ENCODE data around the gene RGS7BP. TPM values are rescaled to one million over a fixed set of nuclear protein-coding genes. Genes with fewer than 3 reads are reported as not detected.

Gene RGS7BP
- total and polyA plus RNA-seq, 2 experiments from 2014 or later: 0.75 to 0.77 TPM

DNA sequence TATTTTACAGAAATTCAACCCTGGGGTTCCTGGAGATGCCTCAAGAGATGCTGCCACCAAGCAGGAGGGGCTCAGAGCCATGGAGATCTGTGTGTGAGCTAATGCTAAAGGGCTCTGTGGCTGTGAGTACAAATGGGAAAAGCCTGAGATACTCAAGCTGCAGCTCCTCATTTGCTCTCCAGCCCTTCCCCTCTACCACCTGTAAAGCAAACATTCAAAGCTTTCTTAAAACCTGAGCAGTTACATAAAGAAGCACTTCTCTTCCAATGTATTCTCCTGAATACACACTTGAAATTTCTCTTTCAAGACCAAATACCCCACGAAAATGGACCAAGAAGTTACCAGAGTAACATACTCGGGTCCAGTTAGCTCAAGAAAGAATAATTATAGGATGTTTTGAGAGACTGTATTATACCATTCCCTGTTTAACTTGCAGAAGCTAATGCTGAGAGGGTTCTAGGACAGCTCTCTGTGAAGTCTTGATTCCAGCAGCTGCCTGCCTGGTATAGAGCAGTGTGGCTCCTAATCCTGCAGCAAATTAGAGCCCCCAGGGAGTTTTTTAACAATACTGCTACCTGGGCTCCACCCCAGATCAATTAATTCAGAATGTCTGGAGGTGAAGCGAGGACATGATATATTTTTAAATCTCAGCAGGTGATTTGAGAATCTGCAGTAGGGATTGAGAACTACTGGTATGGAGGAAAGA lies 21.1 kb downstream of the RGS7BP start:
- WGBS (ENCODE audit: low lambda C conversion rate, missing lambda C conversion rate): 70% methylated on average over 3 of the region's 3 CpGs
- Histone ChIP-seq H3K4me3 (no peak overlapping the region), H3K27ac (no peak overlapping the region), H3K9me2 (replicated peaks; ENCODE audit: insufficient read depth) (no peaks in the 10 kb centered on the region), H2AFZ (no peak overlapping the region), H3K4me2 (no peak overlapping the region), H3K79me2 (no peaks in the 10 kb centered on the region), H3K4me1 (ENCODE audit: insufficient read depth) (no peaks in the 10 kb centered on the region), H3K27me3 (no peaks in the 10 kb centered on the region), H4K20me1 (ENCODE audit: insufficient read depth, poor library complexity, severe bottlenecking) (no peaks in the 10 kb centered on the region), H3K9me3 (ENCODE audit: low read depth) (no peaks in the 10 kb centered on the region), H3K36me3 (replicated peaks; ENCODE audit: insufficient read depth, low read depth) (no peaks in the 10 kb centered on the region)
- no peak for TF ChIP-seq EZH2 (IDR thresholded peaks at IDR 0.05; ENCODE audit: borderline replicate concordance)
- no peak for TF ChIP-seq EZH2phosphoT487 (IDR thresholded peaks at IDR 0.05; ENCODE audit: low read depth, severe bottlenecking, unreplicated experiment)
- TF ChIP-seq, protein P1, sequence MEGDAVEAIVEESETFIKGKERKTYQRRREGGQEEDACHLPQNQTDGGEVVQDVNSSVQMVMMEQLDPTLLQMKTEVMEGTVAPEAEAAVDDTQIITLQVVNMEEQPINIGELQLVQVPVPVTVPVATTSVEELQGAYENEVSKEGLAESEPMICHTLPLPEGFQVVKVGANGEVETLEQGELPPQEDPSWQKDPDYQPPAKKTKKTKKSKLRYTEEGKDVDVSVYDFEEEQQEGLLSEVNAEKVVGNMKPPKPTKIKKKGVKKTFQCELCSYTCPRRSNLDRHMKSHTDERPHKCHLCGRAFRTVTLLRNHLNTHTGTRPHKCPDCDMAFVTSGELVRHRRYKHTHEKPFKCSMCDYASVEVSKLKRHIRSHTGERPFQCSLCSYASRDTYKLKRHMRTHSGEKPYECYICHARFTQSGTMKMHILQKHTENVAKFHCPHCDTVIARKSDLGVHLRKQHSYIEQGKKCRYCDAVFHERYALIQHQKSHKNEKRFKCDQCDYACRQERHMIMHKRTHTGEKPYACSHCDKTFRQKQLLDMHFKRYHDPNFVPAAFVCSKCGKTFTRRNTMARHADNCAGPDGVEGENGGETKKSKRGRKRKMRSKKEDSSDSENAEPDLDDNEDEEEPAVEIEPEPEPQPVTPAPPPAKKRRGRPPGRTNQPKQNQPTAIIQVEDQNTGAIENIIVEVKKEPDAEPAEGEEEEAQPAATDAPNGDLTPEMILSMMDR (IDR thresholded peaks at IDR 0.05; ENCODE audit: poor library complexity): no peak
- DNase-seq (ENCODE audit: low spot score): no peak

GRCh38 chr5:64530076-64530475 lies 24.3 kb downstream of the RGS7BP start:
- no peaks in the 10 kb centered on the region for H3K79me2 ChIP-seq
- 33% methylated on average over 3 of the region's 3 CpGs for WGBS (ENCODE audit: low lambda C conversion rate, missing lambda C conversion rate)
- no peak for TF ChIP-seq EZH2phosphoT487 (IDR thresholded peaks at IDR 0.05; ENCODE audit: low read depth, severe bottlenecking, unreplicated experiment)
- TF ChIP-seq, protein P1 (IDR thresholded peaks at IDR 0.05; ENCODE audit: poor library complexity): no peak
- TF ChIP-seq EZH2 (IDR thresholded peaks at IDR 0.05; ENCODE audit: borderline replicate concordance): no peak
- H3K4me1 ChIP-seq (ENCODE audit: insufficient read depth): no peaks in the 10 kb centered on the region
- H3K9me2 ChIP-seq (replicated peaks; ENCODE audit: insufficient read depth): no peaks in the 10 kb centered on the region
- no peak overlapping the region for H3K4me2 ChIP-seq
- no peaks in the 10 kb centered on the region for H3K27me3 ChIP-seq
- no peaks in the 10 kb centered on the region for H4K20me1 ChIP-seq (ENCODE audit: insufficient read depth, poor library complexity, severe bottlenecking)
- peak overlapping the region; percentile 36 for H3K27ac ChIP-seq
- H3K9me3 ChIP-seq (ENCODE audit: low read depth): no peaks in the 10 kb centered on the region
- H3K36me3 ChIP-seq (replicated peaks; ENCODE audit: insufficient read depth, low read depth): no peaks in the 10 kb centered on the region
- no peak overlapping the region for H2AFZ ChIP-seq
- no peak for DNase-seq (ENCODE audit: low spot score)
- no peak overlapping the region for H3K4me3 ChIP-seq

GRCh38 chr5:64532212-64532611 lies 26.4 kb downstream of the RGS7BP start:
- Histone ChIP-seq H3K9me2 (replicated peaks; ENCODE audit: insufficient read depth) (no peaks in the 10 kb centered on the region), H3K27me3 (no peaks in the 10 kb centered on the region), H3K36me3 (replicated peaks; ENCODE audit: insufficient read depth, low read depth) (no peaks in the 10 kb centered on the region), H3K79me2 (no peaks in the 10 kb centered on the region), H4K20me1 (ENCODE audit: insufficient read depth, poor library complexity, severe bottlenecking) (no peaks in the 10 kb centered on the region), H3K4me1 (ENCODE audit: insufficient read depth) (no peaks in the 10 kb centered on the region), H3K27ac (no peak overlapping the region), H3K9me3 (ENCODE audit: low read depth) (no peaks in the 10 kb centered on the region), H3K4me2 (no peak overlapping the region), H2AFZ (no peak overlapping the region), H3K4me3 (no peak overlapping the region)
- no peak for DNase-seq (ENCODE audit: low spot score)
- WGBS (ENCODE audit: low lambda C conversion rate, missing lambda C conversion rate): 41% methylated on average over 2 of the region's 2 CpGs
- TF ChIP-seq EZH2phosphoT487 (IDR thresholded peaks at IDR 0.05; ENCODE audit: low read depth, severe bottlenecking, unreplicated experiment) (no peak), EZH2 (IDR thresholded peaks at IDR 0.05; ENCODE audit: borderline replicate concordance) (no peak)
- TF ChIP-seq, protein P1 (IDR thresholded peaks at IDR 0.05; ENCODE audit: poor library complexity): no peak
